K562 (cell line): ENCODE results near the gene PSMD9. TPM values are rescaled to one million over a fixed set of nuclear protein-coding genes. Genes with fewer than 3 reads are reported as not detected.
A peak's percentile ranks its signal among the peaks of the same experiment; 100 is the strongest.

ENCODE experiments used
- ATAC-seq: fragments of 200-7000 bp; cut with Tn5 transposase; 3 replicates; pipeline ENCODE4 v1.9.1; 2020; ENCODE audit warnings: moderate library complexity
- BruUV-seq: library from RNA; stranded (reverse); fragments of 400-500 nt; replicated peaks from 2 replicates; lab custom pipeline; 2021; lab: Mats Ljungman, UMichigan
- CTCF ChIA-PET: fragments of 300-600 bp; formaldehyde crosslinking; extraction: SDS; loops from one replicate; lab custom pipeline; 2021; ENCODE audit warnings: low intra/inter-chr PET ratio; lab: Yijun Ruan, JAX
- POLR2A ChIA-PET: fragments of 300-600, 350-650 bp; sonication (Branson Sonifier 250); formaldehyde crosslinking; extraction: SDS; loops from one replicate; lab custom pipeline; 2021; ENCODE audit warnings: antibody characterized with exemption, inconsistent platforms; lab: Yijun Ruan, JAX
- DNase-seq, 4 experiments: peaks; one replicate each; pipeline versions ENCODE4 v3.0.0 to v3.0.0-alpha.2; 2011 to 2018; ENCODE audit warnings: low spot score in 3 of 4, mixed read lengths in 3 of 4; ENCODE audit errors: extremely low read depth in 1 of 4
- FAIRE-seq: peaks from 2 replicates; lab custom pipeline; 2011; peaks lifted over from hg19 to GRCh38; lab: Jason Lieb, UNC
- H2AFZ ChIP-seq: 2 replicates; pipeline ENCODE4 v1.6.0; 2011; ENCODE audit warnings: low read depth, low read length, control low read depth, inconsistent platforms
- H3K27ac ChIP-seq: fragments of 200-600 bp; 3 replicates; pipeline ENCODE4 v1.8.0; 2011; ENCODE audit warnings: low read depth, mild to moderate bottlenecking, control low read depth, inconsistent platforms, low read length, moderate library complexity, mixed read lengths; ENCODE audit errors: extremely low read depth
- H3K27me3 ChIP-seq, 2 experiments: fragments of 300-600 bp in 1 of 2; 2 replicates in 1 of 2; 3 replicates in 1 of 2; pipeline versions ENCODE4 v1.6.0 to v1.8.0; 2011; ENCODE audit warnings: inconsistent platforms in 2 of 2, low read length in 2 of 2, mild to moderate bottlenecking in 1 of 2, mixed read lengths in 1 of 2, moderate library complexity in 1 of 2; ENCODE audit not compliant: control insufficient read depth in 2 of 2, insufficient read depth in 2 of 2
- H3K36me3 ChIP-seq: fragments of 300-600 bp; 3 replicates; pipeline ENCODE4 v1.8.0; 2011; ENCODE audit warnings: mild to moderate bottlenecking, low read length, inconsistent platforms; ENCODE audit not compliant: control insufficient read depth, insufficient read depth
- H3K4me1 ChIP-seq, 2 experiments: fragments of 200-600 bp in 1 of 2; replicated peaks in 1 of 2; 2 replicates in 1 of 2; 3 replicates in 1 of 2; pipeline versions ENCODE4 v1.5.1 to v1.8.0; 2011; ENCODE audit warnings: inconsistent platforms in 2 of 2, low read length in 2 of 2, mild to moderate bottlenecking in 1 of 2, mixed read lengths in 1 of 2, moderate library complexity in 1 of 2; ENCODE audit not compliant: control insufficient read depth in 2 of 2, insufficient read depth in 2 of 2
- H3K4me2 ChIP-seq: 2 replicates; pipeline ENCODE4 v1.6.1; 2011; ENCODE audit warnings: low read length, control low read depth, inconsistent platforms, mixed read lengths; ENCODE audit not compliant: insufficient read depth
- H3K4me3 ChIP-seq: fragments of 200-600 bp; sonication (generic), shearing (Covaris generic); 2 replicates; pipeline ENCODE4 v1.5.1; 2016; ENCODE audit warnings: control low read depth, inconsistent platforms
- H3K79me2 ChIP-seq: fragments of 200-600 bp; 3 replicates; pipeline ENCODE4 v1.8.0; 2011; ENCODE audit warnings: low read length, inconsistent platforms; ENCODE audit not compliant: control insufficient read depth, insufficient read depth
- H3K9ac ChIP-seq, 2 experiments: 2 replicates each; pipeline versions ENCODE4 v1.6.0 to v1.6.1; 2011; ENCODE audit warnings: low read depth in 2 of 2, low read length in 2 of 2, control low read depth in 1 of 2, inconsistent platforms in 1 of 2, mild to moderate bottlenecking in 1 of 2, mixed read lengths in 1 of 2; ENCODE audit not compliant: insufficient read depth in 1 of 2
- H3K9me1 ChIP-seq: one replicate; pipeline ENCODE4 v1.6.0; 2011; ENCODE audit warnings: inconsistent platforms, mild to moderate bottlenecking, low read length, moderate library complexity; ENCODE audit not compliant: control insufficient read depth, insufficient read depth
- H3K9me3 ChIP-seq: replicated peaks from 2 replicates; pipeline ENCODE4 v1.5.1; 2011; ENCODE audit warnings: low read depth, low read length, inconsistent platforms; ENCODE audit not compliant: control insufficient read depth, insufficient read depth
- H4K20me1 ChIP-seq: replicated peaks from 2 replicates; pipeline ENCODE4 v1.6.1; 2011; ENCODE audit warnings: low read length, inconsistent platforms, mixed read lengths; ENCODE audit not compliant: control insufficient read depth, insufficient read depth
- ADNP ChIP-seq: fragments of 200-800 bp; sonication (Bioruptor generic); IDR thresholded peaks from 2 replicates; pipeline ENCODE4 v1.6.1; 2016; ENCODE audit warnings: missing genetic modification characterization, missing compliant biosample characterization
- CBX5 ChIP-seq: IDR thresholded peaks from 2 replicates; pipeline ENCODE4 v1.6.1; 2014; ENCODE audit warnings: low read depth, borderline replicate concordance
- ELF1 ChIP-seq: fragments of 200-800 bp; sonication (Bioruptor generic); IDR thresholded peaks from 2 replicates; pipeline ENCODE4 v1.6.1; 2016; ENCODE audit warnings: missing genetic modification characterization, missing compliant biosample characterization
- ETV6 ChIP-seq, 3 experiments: fragments of 150-350 bp in 1 of 3; sonication (generic) in 1 of 3; formaldehyde crosslinking in 1 of 3; IDR thresholded peaks; 2 replicates each; pipeline versions ENCODE4 v1.6.1 to v1.8.0; 2014 to 2022; ENCODE audit warnings: borderline replicate concordance in 2 of 3, low read depth in 2 of 3, antibody characterized with exemption in 1 of 3, low read length in 1 of 3, mild to moderate bottlenecking in 1 of 3, missing genetic modification reagents in 1 of 3
- JUND ChIP-seq, 2 experiments: IDR thresholded peaks; 2 replicates in 1 of 2; 3 replicates in 1 of 2; pipeline ENCODE4 v1.6.1; 2011; ENCODE audit warnings: borderline replicate concordance in 2 of 2, low read depth in 2 of 2, low read length in 2 of 2, improper control_type of control experiment in 1 of 2, missing biosample characterization in 1 of 2, missing genetic modification characterization in 1 of 2, missing genetic modification reagents in 1 of 2
- KDM1A ChIP-seq, 2 experiments: fragments of 450-650 bp; IDR thresholded peaks; 2 replicates each; pipeline ENCODE4 v1.6.1; 2016; ENCODE audit warnings: mild to moderate bottlenecking in 2 of 2
- KDM2B ChIP-seq: fragments of 250-450 bp; sonication (Bioruptor Pico); IDR thresholded peaks from 2 replicates; pipeline ENCODE4 v1.8.0; 2021; ENCODE audit warnings: mild to moderate bottlenecking, moderate library complexity
- KHSRP ChIP-seq: fragments of 450-650 bp; IDR thresholded peaks from 2 replicates; pipeline ENCODE4 v1.6.1; 2017
- MCM3 ChIP-seq: fragments of 450-650 bp; IDR thresholded peaks from 2 replicates; pipeline ENCODE4 v1.6.1; 2016
- MLLT1 ChIP-seq, 2 experiments: fragments of 450-650 bp; IDR thresholded peaks; 2 replicates each; pipeline ENCODE4 v1.6.1; 2016
- NCOA4 ChIP-seq: fragments of 450-650 bp; IDR thresholded peaks from 2 replicates; pipeline ENCODE4 v1.6.1; 2018; ENCODE audit warnings: mild to moderate bottlenecking; ENCODE audit not compliant: partially characterized antibody
- NCOR1 ChIP-seq: fragments of 450-650 bp; IDR thresholded peaks from 2 replicates; pipeline ENCODE4 v1.6.1; 2016; ENCODE audit warnings: mild to moderate bottlenecking, moderate library complexity
- NEUROD1 ChIP-seq: fragments of 150-350 bp; IDR thresholded peaks from 2 replicates; pipeline ENCODE4 v1.6.1; 2014; ENCODE audit warnings: borderline replicate concordance, low read length, low read depth; ENCODE audit not compliant: partially characterized antibody
- RNF2 ChIP-seq: sonication (generic); IDR thresholded peaks from 2 replicates; pipeline ENCODE4 v1.6.1; 2016
- SMARCB1 ChIP-seq: IDR thresholded peaks from 2 replicates; pipeline ENCODE4 v1.6.1; 2011; ENCODE audit warnings: improper control_type of control experiment, low read depth; ENCODE audit not compliant: insufficient read length
- SRSF3 ChIP-seq: fragments of 200-400 bp; formaldehyde crosslinking; IDR thresholded peaks from 2 replicates; pipeline ENCODE4 v1.6.1; 2016; ENCODE audit warnings: mild to moderate bottlenecking, low read length, moderate library complexity; ENCODE audit not compliant: insufficient read depth
- TRIM24 ChIP-seq, 2 experiments: fragments of 450-650 bp; IDR thresholded peaks; 2 replicates each; pipeline ENCODE4 v1.6.1; 2016
- ZBED1 ChIP-seq: IDR thresholded peaks from 2 replicates; pipeline ENCODE4 v1.6.1; 2014
- ZC3H11A ChIP-seq: IDR thresholded peaks from 2 replicates; pipeline ENCODE4 v1.6.1; 2012; ENCODE audit warnings: low read depth, low read length, improper control_type of control experiment
- ZNF124 ChIP-seq: sonication (generic); formaldehyde crosslinking; IDR thresholded peaks from 2 replicates; pipeline ENCODE4 v1.8.1; 2022; ENCODE audit warnings: missing genetic modification reagents
- ZNF586 ChIP-seq: fragments of 450-650 bp; formaldehyde crosslinking; conservative IDR thresholded peaks from 2 replicates; pipeline ENCODE4 v1.4.0; 2020; ENCODE audit warnings: mild to moderate bottlenecking, moderate library complexity
- WGBS: fragments of 100-300 bp; shearing (Covaris generic); methylation state at CpG from one replicate; pipeline ENCODE4 v1.1.6; 2016; ENCODE audit warnings: low coverage, mixed read lengths; ENCODE audit not compliant: insufficient coverage; ENCODE audit errors: missing lambda C conversion rate; 5-methylcytosine and 5-hydroxymethylcytosine counted together
- in situ Hi-C: fragments of 300-500 bp; cut with MboI; formaldehyde crosslinking; loops from 4 replicates; pipeline ENCODE4 v1.15.0; 2018; ENCODE audit warnings: inconsistent platforms, mixed read lengths
- intact Hi-C: fragments of 100-400 bp; cut with micrococcal nuclease; formaldehyde crosslinking; loops from 2 replicates; pipeline ENCODE4 v1.14.2; 2022
- polyA plus RNA-seq, 8 experiments: library from polyadenylated mRNA; depleted of rRNA in 4 of 8; stranded (reverse) in 5 of 8; unstranded in 3 of 8; fragments of >200 nt; fragmentation: Nextera tagmentation in 2 of 8; fragmentation: Illumina TruSeq in 1 of 8; extraction: Ambion mirVana in 2 of 8; extraction: Trizol in 1 of 8; gene quantifications; 2 replicates each; pipeline versions ENCODE4 v1.2.1 to v1.2.3, GENCODE V29; 2011 to 2014; ENCODE audit warnings: inconsistent platforms in 1 of 8, missing spikeins in 1 of 8
- total RNA-seq, 7 experiments: library from RNA; depleted of rRNA in 6 of 7; stranded (reverse); fragments of >200 nt in 6 of 7; fragmentation: Illumina TruSeq in 2 of 7; extraction: Trizol in 2 of 7; gene quantifications; 2 replicates each; pipeline versions ENCODE4 v1.2.1 to v1.2.3, GENCODE V29; 2011 to 2021; ENCODE audit warnings: low replicate concordance in 1 of 7

Gene PSMD9
- total and polyA plus RNA-seq, 9 of the 15 experiments (the other 6 are each of a cell fraction or from before 2014, with no cell fraction given): 12.2 to 143 (median 61.3) TPM

- TF ChIP-seq ZNF124 (CRISPR knock-in tag) (no peak), SRSF3 (no peak), RNF2 (no peak), MCM3 (no peak), ETV6 (IDR thresholded peaks at IDR 0.05; ENCODE audit: borderline replicate concordance in 1 of 2, low read depth in 2 of 2, low read length in 1 of 2) (no peak), ETV6 (CRISPR knock-in tag; IDR thresholded peaks at IDR 0.05; ENCODE audit: borderline replicate concordance) (no peak), ADNP (peak; percentile 97), NEUROD1 (no peak)
- TF ChIP-seq, all 486 proteins: peak for 11
These were observed 43.6 kb downstream of the PSMD9 start (continued) for GRCh38 chr12:121932176-121932536.

- Histone ChIP-seq H3K27me3 (no peaks in the 10 kb centered on the region), H3K4me2 (peak overlapping the region; percentile 92), H2AFZ (peak overlapping the region; percentile 98), H3K4me3 (no peak overlapping the region), H3K9ac (peak overlapping the region; percentile 89), H3K9me3 (no peaks in the 10 kb centered on the region), H3K36me3 (peaks cover 21% of the 10 kb centered on the region), H3K9me1 (no peaks in the 10 kb centered on the region), H4K20me1 (no peaks in the 10 kb centered on the region), H3K4me1 (peaks cover 25 to 29% of the 10 kb centered on the region in 2 experiments; a peak in 4 of 5 replicates), H3K79me2 (peaks cover 22% of the 10 kb centered on the region), H3K27ac (peak overlapping the region; percentile 95)
- in situ Hi-C loops: no loop called here
- intact Hi-C loops: loop anchor here (5.0 kb wide), 1 partner anchor 89 kb away; the partner anchor contains the start of gene BCL7A
- BruUV-seq: no TSS peak
- ChIA-PET POLR2A (interaction anchor here (0.6 to 2.1 kb wide), 4 partner anchors 14 to 119 kb away, joined by 3 to 5 read pairs (median 3); no protein-coding TSS in a partner anchor), CTCF (no interaction called here)
- FAIRE-seq (no peak), ATAC-seq (peak; percentile 9; the same call in 2 of the 3 replicates), DNase-seq (peak in 1 of 4 experiments; percentile 29)
- WGBS: 93% methylated on average over 4 of the region's 4 CpGs
- TF ChIP-seq ZC3H11A: no peak
- TF ChIP-seq NCOA4: no peak
- TF ChIP-seq KDM2B (CRISPR knock-in tag): no peak
- peak in 1 of 2 experiments; percentile 22; a peak in 1 of 4 replicates for TF ChIP-seq KDM1A (IDR thresholded peaks at IDR 0.05)
- no peak for TF ChIP-seq ZBED1
- TF ChIP-seq SMARCB1: no peak
- TF ChIP-seq CBX5: no peak
- no peak for TF ChIP-seq MLLT1 (IDR thresholded peaks at IDR 0.05)
- TF ChIP-seq ELF1 (tag): 0 out of 2 replicates have a peak, but pooled peaks have one; percentile 1
- TF ChIP-seq TRIM24 (IDR thresholded peaks at IDR 0.05): 0 out of 4 replicates have a peak, but pooled peaks of 1 of the 2 experiments have one; percentile 53
- TF ChIP-seq NCOR1: no peak
- no peak for TF ChIP-seq KHSRP
- TF ChIP-seq ZNF586 (CRISPR knock-in tag): no peak
- TF ChIP-seq JUND (IDR thresholded peaks at IDR 0.05; ENCODE audit: borderline replicate concordance, low read depth, low read length): no peak
- no peak for TF ChIP-seq JUND (tag; IDR thresholded peaks at IDR 0.05; ENCODE audit: borderline replicate concordance, low read depth, low read length)
These were observed 44.4 kb downstream of the PSMD9 start for GRCh38 chr12:121932914-121933521.
